Activated T-cell treated with anti-CD3 and anti-CD28 coated beads for 1 hour (primary cell): Measurements from ENCODE around the gene NRCAM.

Source experiments
- DNase-seq: peaks from one replicate; pipeline ENCODE4 v3.0.0-alpha.2; 2020; ENCODE audit warnings: low read depth

NRCAM gene

DNA sequence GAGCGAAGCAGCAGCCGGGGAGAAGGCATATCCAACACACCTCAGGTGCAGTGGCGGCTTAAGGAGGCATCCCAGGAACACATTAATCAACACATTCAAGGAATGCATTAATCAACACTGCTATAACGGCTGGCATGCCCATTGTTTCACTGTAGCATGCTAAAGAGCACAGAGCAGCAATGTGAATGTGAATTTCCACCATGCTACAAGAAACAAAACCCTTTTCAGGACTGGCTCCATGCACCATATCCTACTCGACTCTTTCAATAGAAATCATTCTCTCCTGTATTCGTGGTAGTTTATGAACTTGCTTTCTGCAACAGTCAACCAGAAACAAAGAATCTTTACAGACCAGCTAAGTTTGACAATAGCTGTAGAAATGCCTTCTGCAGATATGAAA lies 149.0 kb downstream of the NRCAM start:
- no peak for DNase-seq

DNA sequence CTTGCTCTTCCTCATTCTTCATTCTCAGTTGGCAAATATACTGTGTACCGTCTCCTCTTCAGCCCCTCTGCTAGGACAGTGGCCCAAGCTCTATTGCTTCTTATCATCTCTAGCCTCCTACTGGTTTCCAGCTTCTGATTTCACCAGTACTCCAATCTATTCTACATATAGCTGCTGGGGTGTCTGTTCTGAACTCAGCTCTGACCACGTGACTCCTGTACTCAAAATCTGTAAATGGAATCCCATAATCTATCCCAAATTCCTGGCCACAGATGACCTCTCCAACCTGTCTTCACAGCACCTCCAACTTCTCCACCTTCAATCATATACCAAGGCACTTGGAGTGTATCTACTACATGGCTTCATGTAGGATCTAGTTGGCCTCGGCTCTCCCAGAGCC lies 152.9 kb downstream of the NRCAM start:
- no peak for DNase-seq

DNA sequence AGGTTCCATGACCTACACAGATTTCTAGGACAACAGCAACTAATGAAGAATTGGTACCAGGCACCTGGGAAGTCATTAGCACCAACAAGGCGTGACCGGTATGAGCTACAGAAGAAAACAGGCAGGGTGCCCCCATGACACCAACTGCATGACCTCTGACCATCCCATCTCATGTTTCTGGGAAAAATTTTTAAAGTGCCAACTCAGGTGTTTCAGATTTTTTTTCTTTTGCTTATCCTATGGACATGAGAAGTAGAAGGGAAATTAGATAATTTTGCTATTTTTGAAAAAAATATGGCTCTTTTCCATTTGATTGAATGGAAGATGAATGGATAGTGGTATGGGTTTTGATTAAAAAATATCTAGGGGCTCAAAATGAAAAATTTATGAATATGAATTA lies 154.8 kb downstream of the NRCAM start:
- no peak for DNase-seq

DNA sequence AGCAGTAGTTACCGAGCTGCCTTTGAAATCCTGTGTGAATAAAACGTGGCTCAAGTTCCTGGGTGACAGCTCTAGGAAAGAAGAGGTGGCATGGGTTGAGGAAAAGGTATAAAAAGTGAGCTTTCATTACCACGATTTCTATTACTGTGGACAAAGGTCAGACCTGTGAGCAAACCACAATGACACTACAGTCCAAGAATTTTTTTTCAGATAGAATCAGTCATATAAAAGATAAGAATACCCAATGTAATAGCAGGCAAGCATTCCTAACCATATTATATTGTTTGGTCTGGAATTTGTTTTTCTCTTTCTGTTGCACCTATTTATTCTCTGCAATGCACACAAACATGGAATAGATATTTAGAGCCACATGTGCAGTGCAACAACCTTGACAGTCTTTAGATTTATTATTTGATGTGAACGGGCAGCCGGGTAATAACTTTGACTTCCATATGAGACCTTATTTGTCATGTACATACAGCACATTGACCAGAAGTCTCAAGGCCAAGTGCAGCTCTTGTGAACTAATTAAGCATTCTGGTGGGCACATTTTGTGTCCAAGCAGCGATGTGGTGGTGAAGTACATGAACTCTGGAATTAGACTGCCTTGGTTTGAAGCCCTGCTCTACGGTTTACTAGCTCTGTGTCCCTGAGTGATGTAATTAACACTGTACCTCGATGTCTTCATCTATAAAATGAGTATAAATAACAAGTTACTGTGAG lies 156.8 kb downstream of the NRCAM start:
- no peak for DNase-seq

DNA sequence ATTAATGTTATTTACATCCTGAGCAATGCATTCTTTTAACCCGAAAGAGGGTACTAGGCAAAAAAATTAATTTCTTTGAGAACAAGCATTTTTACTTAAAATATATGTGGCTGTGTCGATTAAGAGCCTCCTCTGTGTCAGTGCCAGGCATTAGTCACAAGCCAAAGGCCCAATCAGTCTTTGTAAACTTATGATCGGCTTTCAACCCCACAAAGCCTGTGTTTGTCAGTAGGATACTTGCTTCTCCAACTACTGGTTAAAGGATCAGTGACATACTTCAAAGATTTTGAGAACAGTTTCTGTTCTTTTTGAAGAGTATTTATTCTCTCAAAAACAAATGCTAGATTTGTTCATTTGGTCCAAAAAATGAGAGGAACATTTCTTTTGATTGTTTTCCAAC lies 159.3 kb downstream of the NRCAM start:
- no peak for DNase-seq

DNA sequence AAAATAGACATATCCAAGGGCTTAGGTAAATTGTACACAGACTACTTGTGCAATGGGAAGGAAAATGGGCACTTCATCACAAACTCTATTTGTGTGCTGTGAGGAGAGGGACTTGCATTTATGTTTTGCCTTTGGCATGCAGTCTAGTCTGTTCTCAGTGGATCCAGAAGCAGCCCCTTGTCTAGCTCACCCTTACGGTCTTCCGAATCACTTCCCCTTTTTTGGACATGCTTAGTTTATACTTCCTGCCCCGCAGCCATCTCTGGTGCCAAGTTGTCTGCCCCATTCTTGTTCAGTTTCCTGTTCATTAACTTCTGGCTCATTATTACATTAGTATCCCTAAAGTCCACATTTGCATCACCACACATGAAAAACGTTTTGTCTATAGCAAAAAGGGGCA lies 161.6 kb downstream of the NRCAM start:
- no peak for DNase-seq

DNA sequence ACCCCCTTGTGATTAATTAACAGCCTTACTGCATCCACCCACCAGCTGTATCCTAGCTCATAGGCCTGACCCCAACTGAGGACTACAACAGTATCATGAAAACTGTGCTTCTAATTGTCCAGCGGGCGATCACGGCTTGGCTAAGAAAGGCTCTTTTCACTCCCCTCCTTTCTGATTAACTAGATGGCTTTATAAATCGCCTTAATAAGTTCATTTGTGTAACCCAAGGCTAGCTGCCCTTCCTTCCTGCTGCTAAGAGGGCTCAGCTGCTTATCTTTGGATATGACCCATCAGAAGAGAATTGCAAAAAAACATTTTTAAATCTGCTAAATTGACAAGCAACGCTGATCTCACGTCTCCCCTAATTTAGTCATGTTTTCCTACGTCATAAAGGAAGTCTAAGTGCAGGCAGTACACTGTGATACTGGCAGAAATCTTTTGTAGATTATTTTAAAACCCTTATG lies 163.1 kb downstream of the NRCAM start:
- DNase-seq = no peak

DNA sequence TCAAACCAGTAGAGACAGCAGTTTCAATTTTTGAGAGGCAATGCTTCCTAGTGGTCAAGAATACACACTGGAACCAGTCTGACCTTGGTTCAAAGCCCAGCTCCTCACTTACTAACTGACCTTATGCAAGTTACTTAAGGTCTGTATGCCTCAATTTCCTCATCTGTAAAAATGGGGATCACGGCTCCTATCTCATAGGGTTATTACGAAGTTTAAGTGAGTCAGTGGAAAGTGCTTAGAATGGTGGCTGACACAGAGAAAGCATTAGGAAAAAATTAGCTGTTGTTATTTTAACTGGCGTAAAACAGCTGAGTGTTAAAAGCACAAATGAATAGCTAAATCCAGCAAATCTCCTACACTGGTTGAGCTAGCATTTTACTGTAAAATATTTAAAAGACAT lies 163.7 kb downstream of the NRCAM start:
- no peak for DNase-seq

DNA sequence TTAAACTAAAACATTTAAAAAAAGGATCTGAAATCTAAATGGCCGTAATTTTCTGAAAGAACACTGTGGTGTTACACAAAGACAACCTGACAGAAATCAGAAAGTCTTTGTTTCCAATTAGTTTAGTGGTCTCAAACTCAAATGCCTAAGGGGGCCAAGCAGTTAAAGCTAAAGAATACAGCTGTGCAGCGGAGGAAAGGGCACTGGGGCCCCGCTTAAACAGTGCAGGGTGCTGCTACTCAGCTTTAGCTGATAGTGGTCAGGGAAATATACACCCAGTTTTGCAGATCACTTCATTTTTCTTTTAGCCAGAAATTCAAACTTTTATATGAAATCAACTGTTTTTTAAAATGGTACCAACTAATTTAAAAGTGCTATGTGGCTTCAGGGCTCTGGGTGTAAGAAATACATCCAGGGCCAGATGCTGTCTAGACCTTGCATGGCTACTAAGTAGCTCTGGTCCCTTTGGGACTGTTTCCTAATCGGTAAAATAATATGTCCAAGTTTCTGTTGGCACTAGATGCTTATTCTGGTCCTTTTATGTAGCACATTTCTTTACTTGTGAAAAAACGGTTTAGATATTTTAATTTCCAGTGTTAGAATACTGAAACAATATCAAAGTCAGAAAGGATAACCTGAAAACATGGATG lies 164.3 kb downstream of the NRCAM start:
- DNase-seq = no peak

DNA sequence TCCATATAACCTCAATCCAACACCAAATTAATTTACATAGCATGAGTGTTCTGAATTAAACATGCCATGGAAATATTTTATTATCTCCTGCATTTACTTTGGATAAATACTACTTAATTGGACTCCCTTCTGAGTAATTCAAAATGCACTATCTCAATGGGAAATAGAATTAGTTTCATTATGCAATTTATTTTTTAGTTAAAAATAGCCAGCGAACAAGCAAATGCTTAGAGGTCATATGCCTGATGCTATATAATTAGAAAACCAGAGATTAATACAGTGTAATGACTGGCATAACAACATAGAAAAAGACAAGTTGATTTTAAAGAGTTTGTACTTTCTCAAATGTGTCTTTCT lies 165.1 kb downstream of the NRCAM start:
- DNase-seq = no peak

DNA sequence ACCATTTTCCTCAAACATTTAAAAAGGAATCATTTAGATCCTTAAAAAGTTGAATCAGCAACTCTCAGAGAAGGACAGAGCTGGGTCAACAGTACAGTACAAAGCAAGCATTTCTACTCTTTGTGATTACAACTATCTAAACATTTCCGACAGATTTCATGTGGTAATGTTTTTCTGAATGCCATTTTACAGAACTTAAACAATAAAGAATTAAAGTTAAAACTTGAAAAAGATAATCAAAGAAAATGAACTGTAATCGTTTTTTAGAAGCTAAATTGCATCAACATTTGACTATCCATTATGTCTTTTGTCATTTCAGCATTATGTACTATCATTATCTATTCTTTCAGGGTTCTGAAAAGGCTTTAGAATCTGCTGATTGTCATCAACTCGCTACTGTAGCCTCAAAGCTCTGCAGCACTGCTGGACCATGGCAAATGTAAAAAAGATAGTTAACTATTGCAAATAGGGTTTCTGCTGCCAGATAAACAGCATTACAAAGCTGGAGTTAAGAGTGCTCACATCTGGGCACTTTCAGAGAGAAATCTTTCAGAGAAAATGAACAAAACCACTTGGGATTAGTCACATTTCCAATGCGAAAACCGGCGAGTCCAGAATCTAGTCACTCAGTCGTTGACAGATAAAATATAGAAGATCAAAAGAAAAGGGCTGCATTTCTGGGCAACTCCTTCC lies 165.6 kb downstream of the NRCAM start:
- DNase-seq = no peak

DNA sequence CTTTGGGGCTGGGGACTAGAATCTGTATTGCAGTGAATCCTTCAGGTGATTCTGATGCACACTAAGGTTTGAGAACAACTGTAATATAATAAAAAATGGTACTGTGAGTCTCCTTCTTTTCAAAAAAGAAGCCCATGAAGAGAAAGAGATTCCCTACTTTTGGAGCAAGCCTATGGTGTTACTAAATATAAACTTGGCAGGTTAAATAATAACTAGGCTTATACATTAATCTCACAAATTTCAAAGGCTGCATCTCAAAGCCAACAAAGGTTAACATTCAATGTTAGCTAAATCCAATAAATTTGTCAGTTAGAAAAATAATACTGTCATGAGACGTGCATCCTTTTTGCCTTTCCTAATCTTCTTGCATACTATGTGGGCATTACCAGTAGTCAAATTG lies 166.4 kb downstream of the NRCAM start:
- no peak for DNase-seq

DNA sequence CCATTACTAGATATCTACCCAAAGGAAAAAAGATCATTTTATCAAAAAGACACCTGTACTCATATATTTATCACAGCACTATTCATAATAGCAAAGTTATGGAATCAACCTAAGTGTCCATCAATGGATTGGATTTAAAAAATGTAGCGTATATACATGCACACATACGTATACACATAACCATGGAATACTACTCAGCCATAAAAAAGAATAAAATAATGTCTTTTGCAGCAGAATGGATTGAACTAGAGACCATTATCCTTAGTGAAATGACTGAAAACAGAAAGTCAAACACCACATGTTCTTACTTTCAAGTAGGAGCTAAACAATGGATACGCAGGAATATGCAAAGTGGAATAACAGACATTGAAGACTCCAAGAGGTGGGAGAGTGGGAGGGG lies 168.4 kb downstream of the NRCAM start:
- no peak for DNase-seq

DNA sequence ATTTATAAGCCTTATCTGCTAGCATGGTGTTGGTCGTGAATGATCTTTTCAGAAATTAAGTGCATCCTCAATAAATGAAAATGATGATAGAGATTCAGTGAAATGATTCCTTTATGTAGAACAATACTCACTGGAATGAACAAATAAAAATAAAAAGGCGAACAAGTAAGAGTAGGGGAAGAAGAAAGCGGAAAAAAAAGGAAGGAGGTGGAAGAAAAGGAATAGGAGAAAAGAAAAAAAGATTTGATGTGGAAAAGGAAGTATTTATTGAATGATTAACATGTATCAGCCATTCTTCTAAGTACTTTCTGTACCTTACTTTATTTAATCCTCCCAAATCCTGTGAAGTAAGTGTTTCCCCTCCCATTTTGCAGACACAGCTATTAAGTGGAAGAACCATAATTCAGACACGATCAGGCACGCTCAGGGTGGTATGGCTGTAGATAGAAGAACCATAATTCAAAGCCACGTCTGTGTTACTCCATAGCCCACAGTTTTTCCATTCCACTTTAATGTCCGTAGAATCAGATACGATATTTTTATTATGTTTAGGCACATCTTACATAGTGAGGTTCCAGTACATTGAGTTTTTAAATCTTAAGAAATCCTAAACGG lies 169.8 kb downstream of the NRCAM start:
- no peak for DNase-seq

DNA sequence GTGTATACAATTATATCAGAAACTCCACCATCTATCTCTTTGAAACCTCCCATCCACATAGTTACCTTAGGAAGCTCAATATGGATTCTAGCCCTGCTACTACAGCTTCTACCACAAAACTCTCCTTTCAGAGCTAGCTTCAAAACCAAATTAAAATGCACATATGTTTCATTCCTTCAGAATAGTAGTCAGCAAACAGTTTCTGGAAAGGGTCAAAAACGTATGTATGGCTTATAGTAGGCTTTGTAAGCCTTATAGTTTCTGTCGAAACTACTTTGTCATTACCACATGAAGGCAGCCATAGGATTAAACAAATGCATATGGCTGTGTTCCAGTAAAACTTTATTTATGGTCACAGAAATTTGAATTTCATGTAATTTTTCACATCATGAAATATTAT lies 170.5 kb downstream of the NRCAM start:
- no peak for DNase-seq

DNA sequence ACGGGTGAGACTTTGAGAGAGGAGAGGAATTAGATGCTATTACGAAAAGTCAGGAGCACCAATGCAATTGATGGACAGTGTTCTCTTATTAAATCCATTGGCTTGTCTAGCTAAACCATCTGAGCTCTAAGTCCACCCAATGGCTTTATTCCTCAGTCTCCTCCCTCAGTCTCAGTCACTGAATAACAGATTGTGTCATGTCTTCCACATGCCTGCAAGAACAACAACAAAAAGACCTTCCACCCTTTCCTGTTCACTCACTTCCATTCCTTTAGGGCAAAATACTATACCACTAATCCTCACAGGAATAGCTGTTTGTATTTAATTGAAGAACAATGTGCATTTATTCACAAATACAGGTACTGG lies 171.2 kb downstream of the NRCAM start:
- no peak for DNase-seq

DNA sequence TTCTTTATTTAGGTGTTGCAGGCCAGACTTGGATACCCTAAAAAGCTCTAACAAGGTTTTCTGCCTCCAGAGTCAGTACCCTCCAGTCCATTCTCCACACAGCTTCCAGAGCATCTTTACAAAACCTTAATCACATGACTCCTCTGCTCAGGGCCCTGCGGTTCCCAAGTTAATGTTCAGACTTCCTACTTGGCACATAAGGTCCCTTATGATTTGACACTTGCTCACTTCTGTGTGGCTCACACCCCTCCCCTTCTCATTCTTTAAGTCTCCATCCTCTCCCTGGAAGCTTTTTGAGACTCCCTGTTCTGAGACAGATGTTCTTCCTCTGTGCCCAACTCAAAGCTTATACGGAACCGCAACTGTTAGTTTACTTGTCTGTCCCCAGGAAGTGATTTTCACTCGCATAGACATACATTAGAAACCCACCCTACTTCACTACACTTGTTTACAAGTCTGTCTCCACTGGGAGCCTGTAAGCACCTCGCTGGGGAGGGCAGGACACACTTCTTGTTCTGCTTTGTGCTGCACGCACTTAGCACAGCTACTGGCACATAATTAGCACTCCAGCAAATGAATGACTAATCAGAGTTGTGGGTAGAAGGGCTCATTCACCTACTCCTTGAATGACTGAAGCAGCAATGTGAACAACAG lies 171.8 kb downstream of the NRCAM start:
- no peak for DNase-seq

DNA sequence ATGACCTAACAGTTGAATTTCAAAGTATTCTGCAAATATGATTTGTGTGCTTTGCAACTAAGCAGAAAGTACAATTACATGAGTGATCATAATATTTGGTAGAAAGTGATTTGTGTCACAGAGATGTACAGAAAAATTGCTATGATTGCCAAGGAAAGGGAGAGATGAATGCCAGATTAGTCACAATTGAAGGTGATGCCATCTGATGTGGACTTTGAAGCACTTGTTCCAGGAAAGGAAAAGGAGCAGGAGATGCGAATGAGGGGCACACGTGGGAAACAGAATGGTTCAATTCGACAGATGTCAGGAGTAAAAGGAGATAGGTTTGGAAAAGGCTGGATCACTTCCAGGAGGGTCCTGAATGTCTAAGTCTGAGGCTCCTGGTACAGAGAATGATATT lies 173.0 kb downstream of the NRCAM start:
- DNase-seq = no peak

DNA sequence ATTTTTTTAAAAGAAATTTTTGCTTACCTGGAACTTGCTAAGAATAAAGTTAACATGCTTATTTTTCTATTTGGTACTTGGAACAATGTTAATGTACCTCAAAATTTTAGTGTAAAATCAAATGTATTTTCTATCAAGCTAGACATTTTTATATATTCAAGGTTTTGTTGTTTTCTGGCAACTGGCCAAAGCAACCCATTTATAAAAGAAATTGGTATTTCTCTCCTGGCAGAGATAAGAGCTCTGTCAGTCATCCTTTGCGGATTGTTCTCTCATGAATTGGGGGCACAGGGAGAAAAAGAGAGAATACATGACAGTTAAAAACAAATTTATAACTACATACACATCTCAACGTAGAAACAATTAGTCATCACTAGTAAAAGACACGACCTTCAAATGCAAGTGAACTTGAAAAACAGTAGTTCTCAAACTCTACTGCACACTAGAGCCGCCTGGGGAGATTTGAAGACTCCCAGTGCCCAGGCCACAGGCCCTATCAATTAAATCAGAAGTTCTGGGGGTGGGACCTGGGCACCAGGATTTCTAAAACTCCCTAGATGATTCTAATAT lies 173.7 kb downstream of the NRCAM start:
- DNase-seq = no peak

DNA sequence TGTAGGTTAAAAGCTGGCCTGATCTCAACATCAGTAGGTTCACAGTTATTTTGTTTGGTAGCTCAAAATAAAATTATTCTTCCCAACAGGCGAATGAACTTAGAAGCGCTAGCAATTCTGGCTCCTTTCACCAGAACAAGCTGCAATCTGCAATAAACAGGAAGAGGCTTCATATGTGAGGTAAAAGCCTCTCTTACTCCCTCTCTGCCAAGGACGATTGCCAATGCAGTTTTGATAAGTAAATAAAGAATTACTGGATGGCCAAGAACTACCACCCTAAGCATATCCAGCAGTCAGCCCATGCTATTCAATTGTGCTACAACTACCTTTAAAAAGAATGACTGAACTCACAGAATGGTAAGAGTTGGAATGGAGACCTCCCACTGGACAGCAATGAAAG lies 176.1 kb downstream of the NRCAM start:
- no peak for DNase-seq

DNA sequence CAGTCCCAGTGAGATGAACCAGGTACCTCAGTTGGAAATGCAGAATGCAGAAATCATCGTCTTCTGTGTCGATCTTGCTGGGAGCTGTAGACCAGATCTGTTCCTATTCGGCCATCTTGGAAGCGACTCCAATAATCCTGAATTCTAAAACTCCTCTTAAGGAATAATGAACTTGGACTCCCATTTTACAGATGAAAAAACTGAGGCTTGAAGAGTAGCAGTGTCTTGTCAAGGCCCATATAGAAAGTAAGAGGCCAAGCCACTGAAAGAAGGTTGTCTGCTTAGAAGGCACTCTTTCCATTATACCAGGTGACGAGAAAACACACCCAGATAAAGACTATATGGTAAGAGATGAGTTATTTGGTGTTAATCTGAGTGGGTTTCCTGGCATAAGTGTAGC lies 177.5 kb downstream of the NRCAM start:
- no peak for DNase-seq

DNA sequence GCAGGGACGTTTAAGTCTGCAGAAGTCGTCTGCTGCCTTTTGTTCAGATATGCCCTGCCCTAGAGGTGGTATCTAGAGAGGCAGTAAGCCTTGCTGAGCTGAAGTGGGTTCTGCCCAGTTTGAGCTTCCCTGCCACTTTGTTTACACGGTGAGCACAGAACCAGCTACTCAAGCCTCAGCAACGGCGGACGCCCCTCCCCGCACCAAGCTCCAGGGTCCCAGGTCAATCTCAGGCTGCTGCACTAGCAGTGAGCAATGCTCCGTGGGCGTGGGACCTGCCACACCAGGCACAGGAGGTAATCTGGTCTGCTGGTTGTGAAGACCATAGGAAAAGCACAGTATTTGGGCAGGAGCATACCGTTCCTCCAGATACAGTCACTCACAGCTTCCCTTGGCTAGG lies 178.0 kb downstream of the NRCAM start:
- no peak for DNase-seq
